HEK293 (cell line): ENCODE measurements around the gene CHSY1.

ENCODE experiments used
- CTCF ChIA-PET: fragments of 350-600 bp; formaldehyde crosslinking; extraction: SDS; loops from one replicate; lab custom pipeline; 2021; ENCODE audit warnings: antibody characterized with exemption; lab: Yijun Ruan, JAX
- POLR2A ChIA-PET: fragments of 300-600 bp; formaldehyde crosslinking; extraction: SDS; loops from one replicate; lab custom pipeline; 2020; ENCODE audit warnings: antibody characterized with exemption, inconsistent platforms; lab: Yijun Ruan, JAX
- H3K27ac ChIP-seq: fragments of 200-500 bp; sonication (Bioruptor generic); 2 replicates; pipeline ENCODE4 v1.5.1; 2014; ENCODE audit warnings: low read depth, low read length, control low read depth, inconsistent platforms; ENCODE audit errors: extremely low read depth
- H3K36me3 ChIP-seq, 2 experiments: fragments of 200-500 bp in 1 of 2; sonication (Bioruptor generic) in 1 of 2; 1 replicate in 1 of 2; 2 replicates in 1 of 2; pipeline ENCODE4 v1.5.1; 2014 to 2017; ENCODE audit warnings: inconsistent platforms in 2 of 2, low read length in 2 of 2; ENCODE audit not compliant: control insufficient read depth in 2 of 2, insufficient read depth in 1 of 2
- H3K4me1 ChIP-seq: fragments of 200-500 bp; sonication (Bioruptor generic); 2 replicates; pipeline ENCODE4 v1.5.1; 2014; ENCODE audit warnings: mild to moderate bottlenecking, low read length, inconsistent platforms; ENCODE audit not compliant: control insufficient read depth, insufficient read depth
- H3K4me3 ChIP-seq: 2 replicates; pipeline ENCODE4 v1.5.1; 2011; ENCODE audit warnings: low read depth, mild to moderate bottlenecking, control low read depth, low read length, moderate library complexity
- H3K9me3 ChIP-seq: fragments of 200-500 bp; sonication (Bioruptor generic); 2 replicates; pipeline ENCODE4 v1.5.1; 2014; ENCODE audit warnings: low read depth, low read length, inconsistent platforms; ENCODE audit not compliant: control insufficient read depth, insufficient read depth
- IKZF3 ChIP-seq: fragments of 450-650 bp; IDR thresholded peaks from 2 replicates; pipeline ENCODE4 v1.5.0; 2018; ENCODE audit warnings: missing biosample characterization, mild to moderate bottlenecking, missing genetic modification characterization, moderate library complexity
- KLF10 ChIP-seq: fragments of 450-650 bp; IDR thresholded peaks from 2 replicates; pipeline ENCODE4 v1.5.1; 2018; ENCODE audit warnings: missing biosample characterization, mild to moderate bottlenecking, missing genetic modification characterization
- KLF17 ChIP-seq: fragments of 450-650 bp; formaldehyde crosslinking; IDR thresholded peaks from 2 replicates; pipeline ENCODE4 v1.5.1; 2016; ENCODE audit warnings: missing biosample characterization, missing genetic modification characterization
- PRDM6 ChIP-seq: fragments of 450-650 bp; formaldehyde crosslinking; IDR thresholded peaks from 2 replicates; pipeline ENCODE4 v1.5.1; 2017; ENCODE audit warnings: missing biosample characterization, missing genetic modification characterization
- SP3 ChIP-seq: fragments of 450-650 bp; formaldehyde crosslinking; IDR thresholded peaks from 2 replicates; pipeline ENCODE4 v1.5.1; 2016; ENCODE audit warnings: missing biosample characterization, missing genetic modification characterization
- TRIM28 ChIP-seq: IDR thresholded peaks from 2 replicates; pipeline ENCODE4 v1.6.1; 2011; ENCODE audit warnings: low read length, control low read depth, borderline replicate concordance
- ZBTB11 ChIP-seq: fragments of 450-650 bp; formaldehyde crosslinking; conservative IDR thresholded peaks from 2 replicates; pipeline ENCODE4 v1.5.1; 2016; ENCODE audit warnings: low read depth, missing biosample characterization, missing genetic modification characterization
- ZFP41 ChIP-seq: fragments of 450-650 bp; formaldehyde crosslinking; IDR thresholded peaks from 2 replicates; pipeline ENCODE4 v1.5.1; 2016; ENCODE audit warnings: missing biosample characterization, missing genetic modification characterization, borderline replicate concordance
- ZNF335 ChIP-seq: fragments of 450-650 bp; formaldehyde crosslinking; conservative IDR thresholded peaks from 2 replicates; pipeline ENCODE4 v1.5.1; 2016; ENCODE audit warnings: missing biosample characterization, missing genetic modification characterization
- ZNF362 ChIP-seq: fragments of 450-650 bp; formaldehyde crosslinking; IDR thresholded peaks from 2 replicates; pipeline ENCODE4 v1.5.1; 2016; ENCODE audit warnings: missing biosample characterization, missing genetic modification characterization
- ZNF366 ChIP-seq: fragments of 450-650 bp; formaldehyde crosslinking; conservative IDR thresholded peaks from 2 replicates; pipeline ENCODE4 v1.5.1; 2016; ENCODE audit warnings: missing biosample characterization, missing genetic modification characterization
- ZNF629 ChIP-seq: fragments of 450-650 bp; formaldehyde crosslinking; IDR thresholded peaks from 2 replicates; pipeline ENCODE4 v1.5.1; 2017; ENCODE audit warnings: missing biosample characterization, missing genetic modification characterization
- ZNF645 ChIP-seq: fragments of 450-650 bp; formaldehyde crosslinking; IDR thresholded peaks from 2 replicates; pipeline ENCODE4; 2016; ENCODE audit warnings: missing biosample characterization, missing genetic modification characterization
- ZNF768 ChIP-seq: fragments of 450-650 bp; formaldehyde crosslinking; IDR thresholded peaks from 2 replicates; pipeline ENCODE4 v1.5.1; 2018; ENCODE audit warnings: missing biosample characterization, mild to moderate bottlenecking, missing genetic modification characterization
- ZSCAN5A ChIP-seq: fragments of 450-650 bp; formaldehyde crosslinking; IDR thresholded peaks from 2 replicates; pipeline ENCODE4 v1.5.1; 2016; ENCODE audit warnings: missing biosample characterization, missing genetic modification characterization

The CHSY1 gene

GRCh38 chr15:101251830-101252820 is at the start of gene CHSY1 (continued):
- no peak for TF ChIP-seq PRDM6 (tag by site-specific recombination)
- peak; percentile 43; the same call in 1 of the 2 replicates for TF ChIP-seq ZSCAN5A
- TF ChIP-seq TRIM28: no peak
- no peak for TF ChIP-seq ZNF645 (tag by site-specific recombination)
- no peak for TF ChIP-seq IKZF3 (tag by site-specific recombination)
- TF ChIP-seq, all 188 proteins: peak for 37

GRCh38 chr15:101296418-101297405 is 44.9 kb upstream of the CHSY1 start:
- H3K36me3 ChIP-seq: peaks cover 7 to 8% of the 10 kb centered on the region in 2 experiments
- ChIA-PET CTCF (interaction anchor here (0.6 to 7.4 kb wide), 11 partner anchors 8 to 380 kb away, joined by 3 to 64 read pairs (median 4); no protein-coding TSS in a partner anchor), POLR2A (interaction anchor here (0.7 to 2.0 kb wide), 2 partner anchors 139 to 355 kb away, joined by 5 to 6 read pairs; no protein-coding TSS in a partner anchor)
- peaks cover 11% of the 10 kb centered on the region for H3K4me1 ChIP-seq
- peak overlapping the region; percentile 95 for H3K27ac ChIP-seq
- TF ChIP-seq ZNF362 (tag by site-specific recombination) (peak; percentile 96), SP3 (tag by site-specific recombination) (no peak), KLF17 (peak; percentile 35; the same call in 1 of the 2 replicates)
- no peaks in the 10 kb centered on the region for H3K9me3 ChIP-seq
- peak overlapping the region; percentile 64 for H3K4me3 ChIP-seq

GRCh38 chr15:101295607-101296161 is 43.8 kb upstream of the CHSY1 start:
- H3K9me3 ChIP-seq: no peaks in the 10 kb centered on the region
- CTCF ChIA-PET: interaction anchor here (0.6 to 7.4 kb wide), 7 partner anchors 8 to 379 kb away, joined by 3 to 64 read pairs (median 4); no protein-coding TSS in a partner anchor
- H3K36me3 ChIP-seq: peaks cover 17% of the 10 kb centered on the region in 2 experiments
- peak overlapping the region; percentile 95 for H3K27ac ChIP-seq
- peaks cover 11% of the 10 kb centered on the region for H3K4me1 ChIP-seq
- POLR2A ChIA-PET: interaction anchor here (0.7 to 2.8 kb wide), 7 partner anchors 10 to 428 kb away, joined by 4 to 10 read pairs (median 6); partner anchors contain the start of gene TARS3
- H3K4me3 ChIP-seq: peak overlapping the region; percentile 64
- no peak for TF ChIP-seq ZFP41 (tag by site-specific recombination)
- TF ChIP-seq PRDM6 (tag by site-specific recombination): peak; percentile 81
- TF ChIP-seq KLF10: no peak
- no peak for TF ChIP-seq ZNF768
- TF ChIP-seq ZBTB11 (tag by site-specific recombination): peak; percentile 76
- TF ChIP-seq ZNF629 (tag by site-specific recombination): no peak
- TF ChIP-seq ZNF366 (tag by site-specific recombination): peak; percentile 72
- peak; percentile 69 for TF ChIP-seq ZNF335 (tag by site-specific recombination)
